ES-I3 (cell line): ENCODE measurements around the gene MAML1.

Experiments
- H3K36me3 ChIP-seq: 2 replicates; pipeline ENCODE4 v1.6.1; 2013; ENCODE audit warnings: mild to moderate bottlenecking, low read length, control low read depth, moderate library complexity; ENCODE audit not compliant: insufficient read depth
- H3K4me1 ChIP-seq: 2 replicates; pipeline ENCODE4 v1.6.1; 2013; ENCODE audit warnings: mild to moderate bottlenecking, control low read depth, low read length; ENCODE audit not compliant: insufficient read depth
- H3K9ac ChIP-seq: 2 replicates; pipeline ENCODE4 v1.6.1; 2013; ENCODE audit warnings: low read depth, mild to moderate bottlenecking, low read length, moderate library complexity
- H3K9me3 ChIP-seq: 2 replicates; pipeline ENCODE4 v1.6.1; 2013; ENCODE audit warnings: mild to moderate bottlenecking, low read length, moderate library complexity; ENCODE audit not compliant: control insufficient read depth, insufficient read depth

The MAML1 gene

GRCh38 chr5:179806250-179807048 lies 73.8 kb downstream of the MAML1 start, which contains the start of gene MGAT4B:
Gene MGAT4B (minus strand): TSS chr5:179806866. CDS start chr5:179806583, 283 bp downstream.
- H3K9ac ChIP-seq = peak within 1 kb of the TSS; percentile 88
- no peaks in the 10 kb centered on the region for H3K9me3 ChIP-seq
- H3K36me3 ChIP-seq = no peaks in the 10 kb centered on the region
- H3K4me1 ChIP-seq = peaks cover 9% of the 10 kb centered on the region

- Histone ChIP-seq H3K9ac (peak overlapping the region; percentile 5; the same call in 1 of the 2 replicates), H3K9me3 (no peaks in the 10 kb centered on the region), H3K36me3 (no peaks in the 10 kb centered on the region), H3K4me1 (peaks cover 3% of the 10 kb centered on the region)
Measured at GRCh38 chr5:179812135-179812825, 79.7 kb downstream of the MAML1 start.

- Histone ChIP-seq H3K9ac (no peak overlapping the region), H3K36me3 (no peaks in the 10 kb centered on the region), H3K9me3 (no peaks in the 10 kb centered on the region), H3K4me1 (peaks cover 8% of the 10 kb centered on the region)
Measured at GRCh38 chr5:179812997-179813607, 80.5 kb downstream of the MAML1 start.

- H3K9ac ChIP-seq = no peak overlapping the region
Measured at GRCh38 chr5:179814090-179814489, 81.5 kb downstream of the MAML1 start.

GRCh38 chr5:179815491-179816249 lies 83.0 kb downstream of the MAML1 start:
- Histone ChIP-seq H3K9ac (no peak overlapping the region), H3K36me3 (no peaks in the 10 kb centered on the region), H3K9me3 (no peaks in the 10 kb centered on the region), H3K4me1 (peaks cover 22% of the 10 kb centered on the region)

More at GRCh38 chr5:179814090-179814489, 81.5 kb downstream of the MAML1 start:
- Histone ChIP-seq H3K4me1 (peaks cover 11% of the 10 kb centered on the region), H3K9me3 (no peaks in the 10 kb centered on the region), H3K36me3 (no peaks in the 10 kb centered on the region)

GRCh38 chr5:179816401-179816795 lies 83.8 kb downstream of the MAML1 start:
- no peaks in the 10 kb centered on the region for H3K9me3 ChIP-seq
- peaks cover 22% of the 10 kb centered on the region for H3K4me1 ChIP-seq
- peak overlapping the region; percentile 62 for H3K9ac ChIP-seq
- no peaks in the 10 kb centered on the region for H3K36me3 ChIP-seq

GRCh38 chr5:179816796-179817469 lies 84.3 kb downstream of the MAML1 start:
- Histone ChIP-seq H3K9ac (peak overlapping the region; percentile 62), H3K36me3 (no peaks in the 10 kb centered on the region), H3K9me3 (no peaks in the 10 kb centered on the region), H3K4me1 (peaks cover 22% of the 10 kb centered on the region)

GRCh38 chr5:179817470-179817840 lies 84.8 kb downstream of the MAML1 start:
- H3K36me3 ChIP-seq = no peaks in the 10 kb centered on the region
- peak overlapping the region; percentile 62 for H3K9ac ChIP-seq
- peaks cover 26% of the 10 kb centered on the region for H3K4me1 ChIP-seq

GRCh38 chr5:179817890-179818745 lies 85.5 kb downstream of the MAML1 start:
- H3K4me1 ChIP-seq = peaks cover 31% of the 10 kb centered on the region
- no peaks in the 10 kb centered on the region for H3K36me3 ChIP-seq
- H3K9me3 ChIP-seq = no peaks in the 10 kb centered on the region
- peak overlapping the region; percentile 76 for H3K9ac ChIP-seq

More at GRCh38 chr5:179817470-179817840, 84.8 kb downstream of the MAML1 start:
- H3K9me3 ChIP-seq = no peaks in the 10 kb centered on the region

GRCh38 chr5:179818746-179819295 lies 86.2 kb downstream of the MAML1 start:
- Histone ChIP-seq H3K4me1 (peaks cover 28% of the 10 kb centered on the region), H3K36me3 (peaks cover 4% of the 10 kb centered on the region; the same call in 1 of the 2 replicates), H3K9ac (peak overlapping the region; percentile 76), H3K9me3 (no peaks in the 10 kb centered on the region)

- H3K4me1 ChIP-seq = peaks cover 28% of the 10 kb centered on the region
- H3K36me3 ChIP-seq = peaks cover 9% of the 10 kb centered on the region
- no peaks in the 10 kb centered on the region for H3K9me3 ChIP-seq
- peak overlapping the region; percentile 76 for H3K9ac ChIP-seq
Measured at GRCh38 chr5:179819296-179820126, 86.9 kb downstream of the MAML1 start.

- H3K4me1 ChIP-seq = peaks cover 28% of the 10 kb centered on the region
- peak overlapping the region; percentile 76 for H3K9ac ChIP-seq
- no peaks in the 10 kb centered on the region for H3K9me3 ChIP-seq
- H3K36me3 ChIP-seq = peaks cover 15% of the 10 kb centered on the region
Measured at GRCh38 chr5:179820127-179820482, 87.5 kb downstream of the MAML1 start.
